Activated CD4-positive, CD25-positive, alpha-beta regulatory T cell (primary cell): ENCODE measurements around the gene P4HB.
"Not testable (repeated sequence)": the region's sequence is repeated elsewhere in the genome, so short reads cannot be mapped to it uniquely, and the experiment has no call there.

Experiments
- DNase-seq, 4 experiments: peaks; one replicate each; lab custom pipeline; 2025; lab: John Stamatoyannopoulos, UW

The P4HB gene

DNA sequence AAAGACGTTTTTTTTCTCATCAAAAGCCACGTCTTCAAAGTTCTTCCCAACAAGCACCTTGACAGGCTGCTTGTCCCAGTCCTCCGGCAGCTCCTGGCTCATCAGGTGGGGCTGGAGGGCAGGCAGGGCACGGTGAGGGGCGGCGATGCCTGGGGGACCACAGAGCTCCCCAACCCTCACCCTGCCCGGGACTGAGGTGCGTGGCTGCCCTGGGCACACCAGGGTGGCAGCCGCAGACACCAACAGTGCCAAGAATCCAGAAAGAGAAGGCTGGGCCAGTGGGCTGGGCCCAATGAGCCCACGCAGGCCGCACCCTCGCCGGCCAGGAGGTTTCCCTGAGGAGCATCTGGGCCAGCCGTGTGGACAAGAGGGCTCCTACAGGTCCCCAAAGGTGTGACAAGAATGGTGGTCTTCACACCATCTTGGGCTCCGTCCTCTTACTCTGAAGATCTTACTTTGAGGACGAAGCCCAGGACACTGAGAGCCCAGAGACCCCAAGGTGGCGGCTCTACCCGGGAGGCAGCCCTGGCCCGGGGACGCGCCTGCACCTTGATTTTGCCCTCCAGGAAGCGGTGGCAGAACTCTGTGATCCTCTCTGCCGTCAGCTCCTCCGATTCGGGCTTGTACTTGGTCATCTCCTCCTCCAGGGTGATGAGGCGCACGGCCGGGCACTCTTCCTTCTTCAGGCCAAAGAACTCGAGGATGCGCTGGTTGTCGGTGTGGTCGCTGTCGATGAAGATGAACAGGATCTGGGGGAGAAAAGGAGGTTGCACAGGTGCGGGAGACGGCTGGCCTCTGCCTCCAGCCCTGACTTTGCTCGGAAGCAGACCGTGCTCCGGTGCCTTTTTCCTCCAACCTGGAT lies 14.2 kb downstream of the P4HB start:
- no peak for DNase-seq

DNA sequence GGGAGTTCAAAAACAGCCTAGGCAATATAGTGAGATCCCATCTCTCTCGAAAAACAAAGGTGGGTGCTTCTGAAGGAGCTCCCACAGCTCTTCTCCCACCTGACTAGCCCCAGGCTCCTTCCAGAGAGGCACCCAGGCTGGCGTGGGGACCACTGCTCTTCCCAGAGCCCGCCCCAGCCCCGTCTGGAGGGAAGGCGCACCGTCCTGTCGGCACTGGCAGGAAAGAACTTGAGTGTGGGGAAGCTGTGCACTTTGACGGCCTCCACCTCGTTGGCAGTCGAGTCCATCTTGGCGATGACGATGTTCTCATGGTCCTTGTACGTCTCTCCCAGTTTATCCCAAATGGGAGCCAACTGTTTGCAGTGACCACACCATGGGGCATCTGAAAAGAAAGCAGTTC lies 15.0 kb downstream of the P4HB start:
- DNase-seq, result no peak

DNA sequence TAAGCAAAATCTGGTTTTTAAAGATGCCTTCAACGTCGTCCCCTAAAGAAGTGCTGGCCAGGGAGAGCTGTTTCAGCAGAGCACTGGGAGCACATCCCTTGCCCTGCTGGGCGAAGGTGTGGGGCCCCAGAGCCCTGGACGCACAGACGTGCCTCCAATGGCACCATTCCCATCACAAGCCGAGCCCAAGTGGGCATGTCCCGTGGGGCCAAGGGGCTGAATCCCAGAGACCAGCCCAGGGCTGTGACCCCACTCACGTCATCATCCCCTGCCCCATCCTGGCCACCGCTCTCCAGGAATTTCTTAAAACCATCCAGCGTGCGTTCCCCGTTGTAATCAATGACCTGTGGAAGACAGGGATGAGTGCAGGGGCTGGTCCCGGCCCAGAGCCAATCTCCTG lies 15.4 kb downstream of the P4HB start:
- DNase-seq, result no peak

DNA sequence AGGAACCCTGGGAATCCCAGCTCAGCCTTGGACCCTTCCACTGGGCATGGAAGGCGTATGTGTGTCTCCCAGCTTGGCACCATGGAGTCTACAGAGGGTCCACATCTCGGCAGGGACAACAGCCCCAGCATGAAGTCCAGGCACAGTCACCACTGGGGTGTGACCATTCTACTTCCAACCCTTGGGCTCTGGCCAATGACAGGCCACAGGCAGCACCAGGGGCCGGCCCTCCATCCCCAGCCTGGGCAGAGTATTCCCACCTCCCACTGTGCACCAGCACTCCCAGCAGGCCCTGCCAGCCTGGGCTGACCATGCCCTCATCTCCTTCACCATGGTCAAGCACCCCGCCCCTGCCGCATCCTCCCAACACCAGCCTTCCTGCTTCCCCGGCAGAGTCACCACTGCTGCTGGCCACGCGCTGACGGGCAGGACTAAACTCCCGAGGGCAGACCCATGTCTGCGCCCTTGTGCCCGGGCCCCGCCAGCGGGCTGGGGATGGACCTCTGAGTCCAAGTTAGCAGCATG lies 15.9 kb downstream of the P4HB start:
- DNase-seq, result no peak

DNA sequence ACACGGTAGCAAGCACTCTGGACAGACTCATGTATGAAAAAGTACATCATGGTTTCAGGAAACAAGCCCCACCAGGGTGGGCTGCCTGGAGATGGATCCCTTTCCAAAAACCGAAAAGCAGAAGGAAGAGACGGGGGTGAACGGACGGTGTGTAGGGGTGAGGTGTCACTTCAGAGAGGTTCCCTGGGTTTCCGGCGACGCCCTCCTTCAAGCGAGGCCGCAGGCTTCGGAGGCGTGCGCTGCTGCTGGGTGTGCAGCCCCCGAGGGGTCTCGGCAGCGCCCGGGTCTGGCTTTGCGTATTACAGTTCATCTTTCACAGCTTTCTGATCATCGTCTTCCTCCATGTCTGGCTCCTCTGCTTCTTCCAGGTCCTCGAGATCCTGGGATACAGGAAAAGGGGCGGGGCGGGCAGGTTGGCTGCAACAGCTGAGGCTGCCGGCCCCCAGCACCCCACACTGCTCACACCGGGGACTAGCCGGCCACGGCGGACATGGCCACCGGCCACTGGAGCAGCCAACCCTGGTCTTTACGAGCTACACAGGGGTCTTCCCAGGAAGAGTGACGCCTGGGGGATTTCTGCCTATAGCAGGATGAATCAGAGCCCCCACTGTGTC lies 16.5 kb downstream of the P4HB start:
- DNase-seq, result no peak

DNA sequence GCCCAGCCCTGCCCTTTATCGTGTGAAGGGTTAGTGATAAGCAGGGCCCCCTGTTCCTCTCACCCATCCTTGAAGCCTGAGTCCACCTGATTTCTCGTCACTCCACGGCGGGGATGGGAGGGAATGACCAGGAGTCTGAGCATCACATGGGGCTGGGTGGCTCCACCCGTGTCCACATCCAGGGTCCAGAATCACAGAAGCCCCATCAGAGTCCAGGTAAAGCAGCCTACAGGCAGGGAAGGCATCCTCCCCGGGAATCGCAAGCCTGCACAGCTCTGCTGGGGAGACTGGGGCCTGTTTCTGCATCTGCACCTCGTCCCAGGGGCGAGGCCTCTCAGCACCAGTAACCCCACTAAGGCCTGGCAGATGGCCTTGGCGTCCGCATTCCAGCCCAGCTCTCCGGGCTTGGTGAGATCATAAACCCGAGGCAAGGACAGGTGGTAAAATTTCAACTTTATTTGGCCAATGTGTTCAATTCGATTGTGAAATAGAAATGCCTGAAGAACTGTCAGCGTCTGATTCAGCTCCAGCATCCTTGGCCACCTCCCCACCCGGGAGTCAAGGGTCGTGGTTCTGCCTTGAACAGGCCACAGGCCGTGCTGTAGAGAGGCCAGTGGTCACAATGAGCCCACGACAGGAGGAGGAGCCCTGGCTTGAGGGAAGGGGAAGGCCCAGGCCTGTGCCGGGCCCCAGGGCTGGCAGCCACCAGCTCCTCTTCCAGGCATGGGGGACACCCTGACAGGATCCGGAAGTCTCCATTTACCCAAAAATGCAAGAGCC lies 17.4 kb downstream of the P4HB start:
- no peak for DNase-seq

DNA sequence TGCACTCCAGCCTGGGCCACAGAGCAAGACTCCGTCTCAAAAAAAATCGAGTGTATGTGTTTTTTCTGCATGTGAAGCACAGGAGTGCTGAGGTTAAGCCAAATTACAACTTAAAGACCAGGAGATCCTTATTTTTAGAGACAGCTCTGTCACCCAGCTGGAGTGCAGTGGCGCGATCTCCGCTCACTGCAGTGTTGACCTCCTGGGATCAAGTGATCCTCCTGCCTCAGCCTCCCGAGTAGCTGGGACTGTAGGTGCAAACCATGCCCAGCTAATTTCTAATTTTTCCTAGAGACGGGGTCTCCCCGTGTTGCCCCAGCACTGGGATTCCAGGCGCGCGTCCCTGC lies 18.0 kb downstream of the P4HB start:
- no peak for DNase-seq

DNA sequence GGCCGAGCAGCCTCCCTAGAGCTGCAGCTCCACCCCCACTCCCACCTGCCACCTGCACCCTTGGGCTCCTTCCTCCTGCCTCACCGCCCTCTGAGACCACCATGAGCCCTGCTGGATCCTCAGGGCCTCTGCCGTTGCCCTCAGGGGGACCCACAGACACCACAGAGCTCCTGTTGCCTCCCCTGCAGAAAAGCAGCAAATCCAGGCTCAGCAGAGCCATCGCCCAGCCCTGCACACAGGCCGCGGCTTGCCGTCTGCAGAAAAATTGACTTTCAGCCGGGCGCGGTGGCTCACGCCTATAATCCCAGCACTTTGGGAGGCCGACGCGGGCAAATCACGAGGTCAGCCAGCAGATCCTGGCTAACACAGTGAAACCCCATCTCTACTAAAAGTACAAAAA lies 18.5 kb downstream of the P4HB start:
- no peak for DNase-seq

DNA sequence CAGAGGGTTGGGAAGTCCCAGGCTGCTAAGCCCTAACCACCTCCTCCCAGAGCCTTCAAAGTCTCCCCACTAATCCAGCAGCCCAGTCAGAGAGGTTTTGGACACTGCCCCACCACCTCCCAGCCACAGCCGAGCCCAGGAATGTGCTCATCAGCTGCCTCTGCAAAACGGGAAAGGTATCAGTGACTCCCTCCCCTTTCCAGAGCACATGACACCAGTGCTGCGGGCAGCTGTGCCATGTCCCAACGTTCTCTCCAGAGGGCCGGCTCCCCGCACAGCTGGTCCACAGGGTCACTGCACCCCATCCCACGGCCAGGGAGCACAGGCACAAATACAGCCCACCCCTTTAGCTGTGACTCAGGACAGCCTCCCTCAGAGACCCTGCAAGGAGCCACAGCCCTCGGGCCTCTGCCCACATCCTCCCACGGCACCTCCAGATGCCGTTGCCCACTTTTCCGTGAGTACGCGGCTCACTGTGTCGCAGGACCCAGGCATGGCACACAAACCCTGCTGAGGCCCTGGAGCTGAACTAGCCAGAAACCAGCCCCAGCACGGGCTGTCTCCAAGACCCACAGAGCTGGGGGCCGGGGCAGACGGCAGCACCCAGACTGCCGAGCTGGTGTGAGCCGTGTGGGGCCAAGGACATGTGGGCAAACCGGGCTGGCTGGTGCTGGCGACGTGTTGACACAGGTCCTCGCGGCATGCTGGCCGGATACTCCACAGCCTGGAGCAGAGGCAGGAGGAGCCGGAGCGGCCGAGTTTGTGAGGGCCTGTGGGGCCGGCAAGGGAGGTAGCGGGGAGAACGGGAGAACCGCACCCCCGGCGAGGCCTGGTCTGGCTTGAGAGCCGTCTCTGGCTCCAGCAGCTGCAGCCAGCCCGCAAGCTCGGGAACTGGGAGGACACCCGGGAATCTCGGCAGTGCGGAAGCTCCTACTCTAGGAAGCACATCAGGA lies 19.2 kb downstream of the P4HB start:
- DNase-seq, result no peak

DNA sequence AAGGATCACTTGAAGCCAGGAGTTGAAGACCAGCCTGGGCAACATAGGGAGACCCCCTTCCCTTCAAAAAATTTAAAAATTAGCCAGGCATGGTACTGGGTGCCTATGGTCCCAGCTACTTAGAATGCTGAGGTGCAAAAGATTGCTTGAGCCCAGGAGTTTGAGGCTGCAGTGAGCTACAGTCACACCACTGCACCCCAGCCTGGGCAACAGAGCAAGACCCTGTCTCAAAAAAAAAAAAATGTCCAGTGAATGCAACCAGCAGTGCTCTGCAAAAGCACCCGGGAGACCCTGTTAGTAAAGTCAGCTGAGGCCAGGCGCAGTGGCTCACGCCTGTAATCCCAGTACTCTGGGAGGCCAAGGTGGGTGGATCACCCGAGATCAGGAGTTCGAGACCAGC lies 20.3 kb downstream of the P4HB start:
- not testable (repeated sequence) for DNase-seq

DNA sequence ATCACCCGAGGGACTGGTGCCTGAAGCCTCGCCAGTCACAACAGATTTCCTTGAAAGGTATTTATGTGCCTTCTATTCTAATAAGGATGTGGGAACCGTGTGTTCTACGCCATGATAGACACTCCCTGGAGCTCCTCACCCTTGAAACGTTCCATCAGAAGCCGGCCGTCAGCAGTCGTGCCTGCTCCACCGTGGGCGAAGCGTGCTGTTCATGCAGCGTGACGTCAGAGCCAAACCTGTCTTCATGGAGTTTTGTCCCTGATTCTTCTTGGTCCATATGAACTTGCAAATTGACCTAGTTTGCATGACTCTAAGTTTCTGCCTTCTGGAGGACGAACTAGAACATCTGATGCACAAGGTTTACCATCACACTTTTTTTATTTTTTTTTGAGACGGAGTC lies 21.0 kb downstream of the P4HB start:
- no peak for DNase-seq

DNA sequence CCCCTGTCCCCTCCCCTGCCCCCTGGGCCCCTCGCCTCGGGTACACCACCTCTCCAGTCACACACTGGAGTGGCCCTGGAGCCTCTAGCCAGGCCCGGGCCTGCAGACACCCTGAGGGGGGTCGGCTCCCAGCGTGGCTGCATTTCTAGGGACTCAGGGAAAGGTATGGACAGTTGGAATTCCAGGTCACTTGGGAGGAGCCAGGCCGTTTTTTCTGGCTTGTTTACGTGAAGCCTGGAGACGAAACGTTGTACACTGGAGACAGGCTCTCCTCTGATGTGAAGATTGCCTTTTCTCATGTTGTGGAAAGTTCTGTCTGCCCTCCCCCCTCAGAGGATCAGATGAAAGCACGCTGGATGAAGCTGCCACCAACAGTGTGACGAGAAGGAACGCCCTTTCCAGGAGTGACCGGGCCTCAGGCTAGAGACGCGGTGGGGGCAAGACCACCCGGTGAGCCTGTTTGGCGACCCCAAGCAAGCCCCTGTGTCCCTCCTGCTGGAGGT lies 21.5 kb downstream of the P4HB start:
- DNase-seq, result no peak

DNA sequence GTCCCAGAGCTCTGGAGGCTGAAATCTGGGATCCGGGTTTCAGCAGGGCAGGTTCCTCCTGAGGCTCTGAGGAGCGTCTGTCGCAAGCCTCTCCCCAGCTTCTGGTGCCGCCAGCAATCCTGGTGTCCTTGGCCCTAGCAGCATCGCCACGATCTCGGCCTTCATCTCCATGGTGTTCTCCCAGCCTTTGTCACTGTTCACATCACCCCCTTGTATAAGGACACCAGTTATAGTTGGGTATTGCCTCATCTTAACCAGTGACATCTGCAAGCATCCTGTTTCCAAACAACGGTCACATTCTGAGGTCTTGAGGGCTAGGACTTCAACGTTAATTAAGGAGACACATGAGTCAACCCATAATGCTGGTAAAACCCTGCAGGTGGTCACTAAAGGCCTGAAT lies 22.7 kb downstream of the P4HB start:
- no peak for DNase-seq

DNA sequence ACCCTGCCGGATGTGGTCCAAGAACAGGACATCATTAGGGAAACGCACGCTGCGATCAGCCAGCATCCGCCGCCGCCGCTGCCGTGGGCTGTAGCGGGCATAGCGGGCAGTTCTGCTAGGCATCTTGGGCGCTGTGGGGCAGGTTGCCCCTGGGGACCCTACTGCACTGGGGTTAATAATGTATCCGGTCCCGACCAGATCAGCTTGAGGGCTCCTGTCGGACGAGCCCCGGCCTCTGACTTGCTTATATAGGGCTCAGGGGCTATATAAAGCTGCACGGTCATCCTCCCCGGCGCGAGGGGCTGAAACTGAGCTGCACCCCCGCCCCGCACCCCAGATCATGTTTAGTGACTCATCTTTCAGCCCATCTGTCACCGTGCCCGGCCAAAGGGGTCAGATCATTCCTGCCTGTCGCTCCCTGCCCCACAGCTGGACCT lies 25.5 kb downstream of the P4HB start, which contains the start of gene PPP1R27:
Gene PPP1R27 (minus strand): TSS at position 220 of the 437 bp plus-strand sequence. CDS start 97 bp downstream, at position 123.
- no peak for DNase-seq

DNA sequence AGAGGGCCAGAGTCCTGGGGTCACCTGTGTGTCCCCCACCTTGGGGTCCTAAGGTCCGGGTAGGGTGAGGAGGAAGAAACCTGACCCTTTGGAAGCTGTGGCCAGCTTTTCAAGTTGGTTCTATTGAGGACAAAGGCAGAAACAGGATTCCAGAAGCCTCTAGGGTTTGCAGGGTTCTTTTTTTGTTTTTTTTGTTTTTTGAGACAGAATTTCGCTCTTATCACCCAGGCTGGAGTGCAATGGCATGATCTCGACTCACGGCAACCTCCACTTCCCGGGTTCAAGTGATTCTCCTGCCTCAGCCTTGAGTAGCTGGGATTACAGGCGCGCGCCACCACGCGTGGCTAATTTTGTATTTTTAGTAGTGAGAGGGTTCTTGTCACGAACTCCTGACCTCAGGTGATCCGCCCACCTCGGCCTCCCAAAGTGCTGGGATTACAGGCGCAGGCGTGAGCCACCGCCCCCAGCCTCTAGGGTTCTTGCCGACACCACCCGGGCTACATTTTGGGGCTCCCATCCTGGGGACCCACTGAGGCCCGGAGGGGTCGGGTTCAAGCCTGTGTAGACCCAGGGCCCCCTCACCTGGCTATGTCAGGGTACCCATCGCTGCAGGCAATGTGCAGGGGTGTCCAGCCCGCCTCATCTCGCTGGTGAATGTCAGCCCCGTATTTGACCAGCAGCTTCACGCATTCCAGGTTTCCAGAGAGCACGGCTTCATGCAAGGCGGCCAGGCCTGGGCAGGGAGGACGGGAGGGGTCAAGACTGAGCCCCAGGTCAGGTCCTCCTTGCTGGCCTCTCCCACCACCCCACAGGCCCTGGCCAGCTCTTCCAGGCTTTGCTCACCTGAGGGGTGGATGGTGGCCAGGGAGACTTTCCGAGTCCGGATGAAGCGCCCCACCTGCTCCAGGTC lies 26.2 kb downstream of the P4HB start:
- DNase-seq, result no peak

DNA sequence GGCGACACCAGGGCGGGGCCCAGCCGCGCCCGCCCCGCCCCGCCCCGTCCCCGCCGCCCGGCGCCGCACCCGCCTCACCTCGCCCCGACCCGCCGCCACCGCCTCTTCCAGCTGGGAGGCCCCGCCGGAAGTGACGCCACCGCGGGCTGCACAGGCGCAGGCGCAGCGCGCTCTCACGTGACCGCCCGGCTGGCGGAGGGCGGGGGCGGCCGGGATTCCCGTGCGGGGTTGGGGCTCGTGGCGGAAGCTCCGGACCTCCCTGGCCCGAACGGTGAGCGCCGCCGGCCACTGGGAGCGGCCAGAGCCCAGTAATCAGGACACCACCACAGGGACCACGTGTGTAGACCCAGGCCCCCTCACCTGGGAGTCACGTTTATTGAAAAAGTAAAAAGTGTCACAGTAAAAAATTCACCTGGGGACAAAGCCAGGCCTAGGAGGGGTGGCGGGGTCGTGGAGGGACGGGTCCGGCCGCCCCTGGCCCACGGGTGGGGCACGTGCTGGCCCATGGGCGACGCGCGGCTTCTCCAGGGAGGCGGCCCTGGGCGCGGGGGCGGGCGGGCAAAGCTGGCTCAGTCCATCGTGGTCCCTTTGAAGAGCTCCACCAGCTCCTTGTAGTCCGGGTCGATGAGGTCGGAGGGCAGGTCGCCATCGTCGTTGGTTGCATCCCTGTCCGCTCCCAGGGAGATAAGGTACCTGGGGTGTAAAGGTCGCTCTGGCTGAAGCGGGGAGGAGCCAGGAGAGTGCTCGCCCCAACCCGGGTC lies 27.0 kb downstream of the P4HB start, which contains the start of gene MCRIP1:
Gene MCRIP1 (minus strand): TSS at position 132 of the 761 bp plus-strand sequence. CDS start 8,785 bp downstream, outside the sequence.
- DNase-seq, result peak; percentile 89 to 92 (median 90)

DNA sequence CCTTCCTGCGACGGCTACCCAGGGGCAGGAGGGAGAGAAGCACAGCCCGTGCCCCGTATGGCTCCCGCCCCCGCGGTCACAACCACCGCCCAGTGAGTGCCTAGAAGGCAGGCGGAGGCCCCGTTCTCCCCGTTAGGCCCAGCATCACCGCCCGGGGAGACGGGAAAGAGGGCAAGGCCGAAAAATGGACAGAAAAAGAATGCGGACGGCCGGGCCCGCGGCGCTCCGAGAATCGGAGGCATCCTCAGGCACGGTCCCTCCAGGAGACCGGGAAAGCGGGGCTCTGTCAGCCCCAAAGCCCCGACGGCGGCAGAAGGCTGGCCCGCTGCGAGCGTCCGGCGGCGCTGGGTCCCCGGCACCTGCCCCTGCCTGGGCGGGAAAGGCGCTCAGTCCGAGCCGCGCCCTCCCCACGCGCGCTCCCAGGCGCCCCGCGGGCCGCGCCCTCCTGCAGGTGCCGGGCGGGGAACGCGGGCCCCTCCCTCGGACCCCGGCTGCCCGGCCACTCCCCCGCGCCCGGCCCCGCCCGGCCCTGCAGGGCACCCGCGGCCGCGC lies 27.7 kb downstream of the P4HB start:
- DNase-seq, result peak in 1 of 4 experiments; percentile 34

DNA sequence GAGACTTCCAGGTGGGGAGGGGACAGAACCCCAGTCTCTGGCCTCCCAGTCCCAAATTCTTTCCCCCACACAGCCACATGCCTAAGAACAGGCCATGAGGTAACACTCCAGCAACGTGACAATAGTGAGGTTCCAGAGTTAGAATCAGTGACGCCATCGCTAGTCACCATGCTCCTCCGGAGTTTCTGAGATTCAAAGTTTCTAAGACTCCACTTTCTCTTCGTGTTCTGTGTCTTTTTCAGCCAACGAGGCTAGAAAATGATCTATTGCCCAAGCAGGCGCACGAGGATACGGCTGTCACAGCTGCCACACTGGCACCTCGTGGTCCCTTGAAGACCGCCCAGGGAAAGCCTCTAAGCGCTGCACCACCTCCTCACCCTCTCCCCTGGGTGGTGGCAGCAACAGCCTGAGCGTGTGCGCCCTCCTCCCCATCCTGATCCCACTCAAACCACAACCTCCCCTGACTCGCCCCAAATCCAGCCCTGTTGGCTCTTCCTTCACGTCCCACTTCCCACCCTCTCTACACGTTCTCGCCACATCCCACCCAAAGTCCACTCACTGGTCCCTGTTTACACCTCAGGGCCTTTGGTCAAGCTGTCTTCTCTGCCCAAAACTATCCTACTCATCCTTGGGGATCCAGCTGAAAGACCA lies 28.3 kb downstream of the P4HB start:
- DNase-seq, result peak in 1 of 4 experiments; percentile 21
